Activated naive CD4-positive, alpha-beta T cell treated with anti-CD3 and anti-CD28 coated beads for 36 hours (primary cell): ENCODE data around the gene STX18. TPM values are rescaled to one million over a fixed set of nuclear protein-coding genes. Genes with fewer than 3 reads are reported as not detected.
"Not testable (repeated sequence)": the region's sequence is repeated elsewhere in the genome, so short reads cannot be mapped to it uniquely, and the experiment has no call there.

ENCODE experiments used
- CTCF ChIA-PET: fragments of 350-600 bp; sonication (Branson Sonifier 250); formaldehyde crosslinking; loops from one replicate; lab custom pipeline; 2021; ENCODE audit warnings: antibody characterized with exemption; lab: Charles Lee
- DNase-seq: peaks from one replicate; pipeline ENCODE4 v3.0.0-alpha.2; 2020
- H3K27ac Mint-ChIP-seq: one replicate; pipeline ENCODE4 v1.8.0; 2021; ENCODE audit warnings: mild to moderate bottlenecking, mixed read lengths
- H3K27me3 Mint-ChIP-seq: one replicate; pipeline ENCODE4 v1.8.0; 2021; ENCODE audit warnings: low read depth, mixed read lengths
- H3K36me3 Mint-ChIP-seq: one replicate; pipeline ENCODE4 v1.8.0; 2021; ENCODE audit warnings: low read depth, mixed read lengths
- H3K4me1 Mint-ChIP-seq: one replicate; pipeline ENCODE4 v1.8.0; 2021; ENCODE audit warnings: low read depth, mixed read lengths
- H3K4me3 Mint-ChIP-seq: one replicate; pipeline ENCODE4 v1.8.0; 2021; ENCODE audit warnings: mild to moderate bottlenecking, moderate library complexity, mixed read lengths
- H3K9me3 Mint-ChIP-seq: one replicate; pipeline ENCODE4 v1.8.0; 2021; ENCODE audit warnings: mixed read lengths
- intact Hi-C: fragments of 100-400 bp; cut with micrococcal nuclease; formaldehyde crosslinking; loops from one replicate; pipeline ENCODE4 v1.15.1; 2023
- total RNA-seq, 2 experiments: library from RNA; stranded (reverse); gene quantifications; one replicate each; pipeline ENCODE4 v1.2.3, GENCODE V29; 2021

Gene STX18
- total RNA-seq, 2 experiments from 2014 or later, result 18.3 to 19.0 TPM

DNA sequence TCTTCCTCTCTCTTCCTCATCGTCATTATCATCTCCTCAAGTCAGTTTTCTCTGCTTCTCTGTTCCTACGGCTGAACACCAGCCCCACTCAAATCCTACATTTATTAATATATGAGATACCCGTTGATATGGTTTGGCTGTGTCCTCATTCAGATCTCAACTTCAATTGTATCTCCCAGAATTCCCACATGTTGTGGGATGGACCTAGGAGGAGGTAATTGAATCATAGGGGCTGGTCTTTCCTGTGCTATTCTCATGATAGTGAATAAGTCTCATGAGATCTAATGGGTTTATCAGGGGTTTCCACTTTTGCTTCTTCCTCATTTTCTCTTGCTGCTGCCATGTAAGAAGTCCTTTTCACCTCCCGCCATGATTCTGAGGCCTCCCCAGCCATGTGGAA, 8.3 kb upstream of the STX18 start:
- H3K36me3 Mint-ChIP-seq, result peaks cover 76% of the 10 kb centered on the region
- H3K27ac Mint-ChIP-seq, H3K4me3 Mint-ChIP-seq, H3K4me1 Mint-ChIP-seq, DNase-seq, H3K27me3 Mint-ChIP-seq, intact Hi-C loops, CTCF ChIA-PET, H3K9me3 Mint-ChIP-seq: not testable (repeated sequence)

DNA sequence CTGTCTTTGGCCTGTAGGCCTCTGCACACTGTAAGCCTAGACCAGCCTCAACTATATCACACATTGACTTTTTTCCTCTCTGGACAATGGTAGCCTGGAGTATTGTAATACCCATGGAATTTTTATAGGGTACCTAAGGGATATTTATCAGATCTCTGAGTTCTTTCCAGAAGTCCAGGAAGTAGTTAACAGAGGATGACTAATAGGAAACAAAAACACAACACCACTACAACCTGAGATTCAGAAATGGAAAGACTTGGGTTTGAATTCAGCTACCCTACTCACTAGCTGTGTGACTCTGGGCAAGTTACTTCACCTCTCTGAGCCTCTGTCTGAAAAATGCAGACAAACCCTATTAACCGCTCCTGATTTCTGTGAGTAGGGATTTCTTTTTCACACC, 7.7 kb upstream of the STX18 start:
- Mint-ChIP-seq H3K36me3 (peaks cover 77% of the 10 kb centered on the region), H3K4me1 (no peaks in the 10 kb centered on the region), H3K9me3 (no peaks in the 10 kb centered on the region), H3K4me3 (no peak overlapping the region), H3K27ac (no peak overlapping the region), H3K27me3 (no peaks in the 10 kb centered on the region)
- intact Hi-C loops, result no loop called here
- CTCF ChIA-PET, result no interaction called here
- no peak for DNase-seq

DNA sequence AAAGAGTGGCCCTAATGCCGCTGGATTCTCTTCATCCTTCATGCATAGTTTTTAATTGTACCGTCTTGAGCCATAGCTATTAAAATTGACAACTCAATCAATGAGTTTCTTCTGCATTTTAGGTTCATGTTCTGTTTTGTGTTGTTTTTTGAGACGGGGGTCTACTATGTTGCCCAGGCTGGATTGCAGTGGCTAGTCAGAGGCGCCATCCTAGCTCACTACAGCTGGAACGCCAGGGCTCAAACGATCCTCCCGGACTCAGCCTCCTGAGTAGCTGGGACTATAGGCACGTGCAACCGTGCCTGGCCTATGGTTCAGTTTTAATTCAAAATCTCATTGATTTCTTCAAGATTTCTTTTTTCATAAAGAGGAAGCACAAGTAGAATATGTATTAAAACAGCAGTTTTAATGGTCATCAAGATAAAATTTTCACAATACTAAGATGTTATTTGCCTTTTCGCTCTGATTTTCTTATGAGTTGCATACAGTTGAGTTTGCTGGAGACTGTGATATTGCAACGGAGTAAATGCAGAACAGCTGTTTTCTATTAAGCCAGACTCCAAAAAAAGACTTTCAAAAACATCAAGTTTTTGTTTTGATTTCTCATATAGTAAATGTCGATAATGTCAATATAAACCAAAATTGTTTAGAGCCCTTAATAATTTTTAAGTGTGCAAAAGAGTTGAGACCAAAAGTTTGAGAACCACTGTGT, 1.1 kb upstream of the STX18 start:
- Mint-ChIP-seq H3K27me3 (no peaks in the 10 kb centered on the region), H3K36me3 (peaks cover 22% of the 10 kb centered on the region), H3K27ac (peak overlapping the region; percentile 87), H3K9me3 (no peaks in the 10 kb centered on the region), H3K4me1 (peaks cover 40% of the 10 kb centered on the region), H3K4me3 (peak overlapping the region; percentile 92)
- peak; percentile 6 for DNase-seq
- intact Hi-C loops, result loop anchor here (1.0 to 5.0 kb wide), 3 partner anchors 41 to 295 kb away; partner anchors contain the start of gene TMEM128
- CTCF ChIA-PET, result interaction anchor here (0.5 to 1.2 kb wide), 2 partner anchors 59 to 89 kb away, joined by 3 read pairs; no protein-coding TSS in a partner anchor

DNA sequence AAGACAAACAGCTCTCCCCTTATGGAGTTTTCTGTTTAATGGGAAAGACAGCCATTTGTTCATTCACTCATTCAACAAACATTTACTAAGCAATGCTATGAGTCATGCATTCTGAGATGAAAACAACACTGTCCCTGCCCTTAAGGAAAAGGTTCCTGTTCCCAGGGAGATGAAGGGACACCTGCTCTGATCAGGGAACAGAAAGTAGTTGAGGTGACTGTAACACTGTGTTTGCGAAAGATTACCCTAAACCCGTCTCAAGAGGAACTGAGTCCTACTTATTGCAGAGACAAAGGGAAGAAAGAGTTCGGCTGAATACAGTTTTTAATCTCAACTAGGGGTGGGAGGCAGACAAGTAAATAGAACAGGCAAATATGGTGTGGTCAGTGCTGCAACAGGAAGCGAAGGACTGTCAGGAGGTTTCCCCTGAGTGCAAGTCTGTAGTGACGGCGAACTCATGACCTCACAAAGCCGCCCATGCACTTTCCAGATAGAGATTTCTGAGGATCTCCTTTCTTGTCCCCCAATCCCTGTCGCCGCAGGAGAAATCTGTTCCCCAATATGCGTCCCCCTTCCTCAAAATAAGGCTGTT, 712 bp downstream of the STX18 start:
- Mint-ChIP-seq H3K4me1 (peaks cover 44% of the 10 kb centered on the region), H3K36me3 (peaks cover 18% of the 10 kb centered on the region), H3K27me3 (no peaks in the 10 kb centered on the region), H3K27ac (peak overlapping the region; percentile 87), H3K4me3 (peak overlapping the region; percentile 92), H3K9me3 (no peaks in the 10 kb centered on the region)
- peak; percentile 49 for DNase-seq
- CTCF ChIA-PET, result no interaction called here
- intact Hi-C loops, result loop anchor here (1.0 to 5.0 kb wide), 2 partner anchors 17 to 39 kb away; no protein-coding TSS in a partner anchor

DNA sequence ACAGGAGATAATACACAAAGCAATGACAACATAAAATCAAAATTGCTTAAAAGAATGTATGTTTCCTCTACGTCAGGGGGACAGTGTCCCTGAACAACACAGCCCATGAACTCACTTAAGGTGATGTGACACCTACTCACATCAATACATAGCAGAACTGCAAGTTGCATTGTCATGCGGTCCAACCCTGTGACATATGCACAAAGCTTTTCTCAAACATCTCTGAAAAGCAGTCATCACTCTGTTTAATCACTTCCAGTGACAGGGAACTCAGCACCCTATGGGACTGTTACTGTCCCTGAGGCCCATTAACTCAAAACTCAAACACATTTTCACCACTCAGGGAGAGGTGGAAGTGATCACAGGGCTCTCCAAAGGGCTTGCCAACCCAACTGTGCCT, 2.4 kb downstream of the STX18 start:
- CTCF ChIA-PET, result no interaction called here
- H3K4me3 Mint-ChIP-seq, result no peak overlapping the region

DNA sequence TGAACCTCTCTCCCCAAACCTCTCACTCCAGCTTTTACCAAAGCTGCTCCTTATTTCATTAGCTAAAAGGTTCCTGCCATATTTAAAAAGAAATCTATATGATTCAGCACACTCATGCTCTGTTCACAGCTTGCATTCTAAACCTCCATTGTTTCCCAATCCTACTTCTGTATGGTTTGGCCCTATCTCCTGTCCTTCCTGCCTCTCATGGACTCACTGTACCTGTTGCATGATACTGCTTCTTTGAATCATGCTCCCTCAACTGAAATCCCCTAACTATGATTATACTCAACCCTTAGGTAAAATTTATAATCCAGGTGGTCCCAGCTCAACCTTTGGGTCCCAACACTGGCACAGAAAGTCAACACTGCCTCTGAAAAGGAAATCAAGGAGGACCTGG, 6.3 kb downstream of the STX18 start:
- H3K27ac Mint-ChIP-seq, result no peak overlapping the region
- H3K4me1 Mint-ChIP-seq, result peaks cover 27% of the 10 kb centered on the region
- no peak for DNase-seq
- H3K27me3 Mint-ChIP-seq, result no peaks in the 10 kb centered on the region
- CTCF ChIA-PET, result interaction anchor here (1.6 to 2.0 kb wide), 2 partner anchors 11 to 16 kb away, joined by 7 to 10 read pairs; no protein-coding TSS in a partner anchor
- intact Hi-C loops, result no loop called here
- H3K36me3 Mint-ChIP-seq, result peaks cover 3% of the 10 kb centered on the region
- H3K9me3 Mint-ChIP-seq, result no peaks in the 10 kb centered on the region
- H3K4me3 Mint-ChIP-seq, result no peak overlapping the region

More for the DNA sequence above, 2.4 kb downstream of the STX18 start:
- no peak overlapping the region for H3K27ac Mint-ChIP-seq
- peaks cover 44% of the 10 kb centered on the region for H3K4me1 Mint-ChIP-seq
- intact Hi-C loops, result no loop called here
- H3K9me3 Mint-ChIP-seq, result no peaks in the 10 kb centered on the region
- H3K36me3 Mint-ChIP-seq, result peaks cover 3% of the 10 kb centered on the region
- DNase-seq, result no peak
- no peaks in the 10 kb centered on the region for H3K27me3 Mint-ChIP-seq

DNA sequence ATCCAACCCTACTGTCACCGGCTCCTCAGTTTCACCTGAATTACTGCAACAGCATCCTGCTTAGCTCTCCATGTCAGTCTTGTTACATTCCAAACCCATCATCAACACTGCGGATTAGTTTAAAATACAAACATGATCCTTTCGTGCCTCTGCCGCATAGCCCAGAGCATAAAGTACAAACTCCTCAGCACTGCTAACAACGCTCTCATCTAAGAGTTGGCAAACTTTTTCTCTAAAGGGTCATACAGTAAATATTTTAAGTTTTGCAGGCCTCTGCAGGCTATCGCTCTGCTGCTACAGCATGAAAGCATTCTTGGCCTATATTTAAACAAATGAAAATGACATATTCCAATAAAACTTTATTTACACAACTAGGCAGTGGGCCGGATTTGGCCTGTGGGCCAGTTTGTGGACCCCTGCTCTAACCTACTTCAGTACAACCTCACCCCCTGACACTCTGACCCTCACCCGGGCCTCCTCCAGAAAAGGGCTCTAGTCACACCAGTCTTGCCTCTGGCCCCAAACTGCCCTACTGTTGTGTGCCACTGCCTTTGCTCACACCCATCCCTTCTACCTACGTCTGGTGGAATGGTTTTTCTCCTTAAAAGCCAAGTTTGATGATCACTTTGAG, 7.2 kb downstream of the STX18 start:
- H3K4me1 Mint-ChIP-seq, result peaks cover 18% of the 10 kb centered on the region
- intact Hi-C loops, result no loop called here
- H3K27me3 Mint-ChIP-seq, result no peaks in the 10 kb centered on the region
- CTCF ChIA-PET, result no interaction called here
- no peak overlapping the region for H3K4me3 Mint-ChIP-seq
- peaks cover 3% of the 10 kb centered on the region for H3K36me3 Mint-ChIP-seq
- no peaks in the 10 kb centered on the region for H3K9me3 Mint-ChIP-seq
- DNase-seq, result no peak
- no peak overlapping the region for H3K27ac Mint-ChIP-seq

DNA sequence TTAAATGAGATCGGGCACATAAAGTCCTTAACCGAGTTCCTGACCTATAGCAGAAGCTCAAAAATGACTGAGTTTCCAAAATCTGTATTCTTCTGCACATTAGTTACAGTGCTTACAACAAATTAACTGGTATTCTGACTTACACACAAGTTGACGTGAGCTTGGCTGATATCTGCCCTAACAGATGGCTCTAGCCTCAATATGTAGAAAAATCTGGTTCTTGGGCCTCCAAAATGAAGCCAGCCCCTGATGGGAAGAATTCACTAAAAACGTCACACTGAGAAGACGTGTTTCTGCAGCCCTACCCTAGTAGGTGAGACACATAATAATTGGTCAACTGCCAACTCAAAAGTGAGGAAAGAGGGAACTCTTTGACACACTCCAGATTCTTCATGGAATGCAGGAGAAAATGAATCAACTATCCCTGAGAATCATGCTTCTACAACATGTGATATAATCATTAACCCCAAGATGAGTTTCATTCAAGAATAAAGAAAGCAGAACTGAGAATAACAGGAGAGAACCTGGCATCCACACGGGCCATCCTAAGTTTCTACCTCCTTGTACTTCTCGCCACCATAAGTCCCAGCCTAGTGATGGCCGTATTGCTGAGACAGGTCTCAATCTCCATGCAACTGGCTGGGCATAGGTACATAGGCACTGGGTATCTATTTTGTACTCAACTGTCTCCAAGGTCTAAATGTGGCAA, 8.2 kb downstream of the STX18 start:
- H3K36me3 Mint-ChIP-seq, result peaks cover 5% of the 10 kb centered on the region
- H3K9me3 Mint-ChIP-seq, result no peaks in the 10 kb centered on the region
- H3K27ac Mint-ChIP-seq, result no peak overlapping the region
- intact Hi-C loops, result no loop called here
- no peak for DNase-seq
- CTCF ChIA-PET, result interaction anchor here (1.1 kb wide), 1 partner anchor 14 kb away, joined by 3 read pairs; no protein-coding TSS in a partner anchor
- no peaks in the 10 kb centered on the region for H3K27me3 Mint-ChIP-seq
- H3K4me3 Mint-ChIP-seq, result no peak overlapping the region
- peaks cover 12% of the 10 kb centered on the region for H3K4me1 Mint-ChIP-seq

DNA sequence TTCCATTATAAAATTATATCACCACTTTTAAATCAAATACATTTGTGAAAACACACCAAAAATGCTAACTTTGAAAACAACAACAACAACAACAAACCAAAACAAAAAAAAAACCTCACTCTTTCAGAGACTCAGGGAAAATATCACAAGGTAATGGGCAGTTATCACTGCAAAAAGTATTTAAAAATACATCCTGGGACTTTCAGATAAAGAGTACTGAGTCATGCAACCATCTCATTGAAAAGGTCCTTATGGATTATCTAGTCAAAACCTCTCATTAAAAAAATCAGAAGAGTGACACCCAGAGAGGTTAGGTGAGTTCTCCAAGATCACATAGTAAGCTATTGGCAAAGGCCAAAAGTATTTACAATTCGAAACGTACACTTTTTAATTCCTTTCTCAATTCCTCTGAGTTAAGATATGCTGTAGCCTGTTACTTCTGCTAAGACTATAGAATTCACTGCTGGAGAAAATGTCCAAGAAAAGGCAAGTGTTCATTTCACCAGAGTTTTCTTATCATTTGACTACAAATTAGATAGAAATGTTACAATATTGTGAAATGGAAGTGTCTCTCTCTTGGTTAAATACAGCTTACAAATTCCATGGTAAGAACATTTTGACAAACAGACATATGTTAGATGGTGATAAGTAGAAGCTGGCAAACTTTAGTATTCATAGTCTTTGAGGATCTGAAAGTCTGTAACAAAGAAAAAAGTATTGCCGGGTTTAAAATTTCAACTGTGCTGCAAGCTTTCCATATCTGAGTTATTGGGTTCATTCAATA, 9.3 kb downstream of the STX18 start:
- Mint-ChIP-seq H3K4me1 (peaks cover 6% of the 10 kb centered on the region), H3K27ac (no peak overlapping the region), H3K4me3 (no peak overlapping the region), H3K36me3 (peaks cover 5% of the 10 kb centered on the region), H3K9me3 (no peaks in the 10 kb centered on the region), H3K27me3 (no peaks in the 10 kb centered on the region)
- no peak for DNase-seq
- intact Hi-C loops, result no loop called here
- CTCF ChIA-PET, result interaction anchor here (1.1 to 1.2 kb wide), 2 partner anchors 13 to 32 kb away, joined by 3 read pairs; no protein-coding TSS in a partner anchor

DNA sequence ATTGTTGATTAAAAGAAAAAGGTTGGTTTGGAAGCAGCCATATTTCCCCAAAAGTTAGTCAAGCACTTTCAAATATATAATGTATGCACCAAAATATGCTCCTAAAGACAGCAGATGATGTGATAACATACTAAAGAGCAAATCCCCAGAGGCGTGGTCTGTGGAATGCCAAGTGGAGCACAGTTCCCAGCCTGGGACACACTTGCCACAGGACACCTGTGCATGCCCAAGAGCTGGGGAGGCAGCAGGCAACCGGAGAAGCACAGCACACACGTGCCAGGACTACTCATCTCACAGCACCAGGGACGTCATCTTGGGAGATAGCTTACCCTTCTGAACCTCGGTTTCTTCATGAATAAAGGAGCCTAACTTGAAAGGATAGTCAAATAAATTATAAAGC, 12.5 kb downstream of the STX18 start:
- peaks cover 10% of the 10 kb centered on the region for H3K36me3 Mint-ChIP-seq
- H3K4me1 Mint-ChIP-seq, result peaks cover 16% of the 10 kb centered on the region
- no peak overlapping the region for H3K4me3 Mint-ChIP-seq
- CTCF ChIA-PET, result interaction anchor here (1.4 kb wide), 1 partner anchor 10 kb away, joined by 3 read pairs; no protein-coding TSS in a partner anchor
- no peak overlapping the region for H3K27ac Mint-ChIP-seq
- DNase-seq, result no peak
- intact Hi-C loops, result no loop called here
- no peaks in the 10 kb centered on the region for H3K27me3 Mint-ChIP-seq
- H3K9me3 Mint-ChIP-seq, result no peaks in the 10 kb centered on the region

DNA sequence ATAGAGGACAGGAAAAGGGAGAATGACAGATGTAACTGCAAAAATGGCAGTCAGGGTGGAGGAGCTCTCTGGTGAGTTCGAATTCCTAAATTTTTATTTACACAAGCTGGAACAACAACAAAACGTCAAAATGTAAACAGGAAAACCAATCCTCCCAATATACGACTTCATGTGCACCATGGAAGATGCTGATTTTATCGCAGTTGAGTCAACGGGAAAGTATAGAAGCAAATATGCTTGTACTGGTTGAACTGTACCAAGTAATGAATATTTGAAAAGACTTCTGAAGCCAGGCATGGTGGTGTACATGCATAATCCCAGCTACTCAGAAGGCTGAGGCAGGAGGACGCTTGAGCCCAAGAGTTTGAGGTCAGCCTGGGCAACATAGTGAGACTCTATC, 15.4 kb downstream of the STX18 start:
- Mint-ChIP-seq H3K9me3 (no peaks in the 10 kb centered on the region), H3K27me3 (no peaks in the 10 kb centered on the region), H3K4me1 (peaks cover 30% of the 10 kb centered on the region), H3K36me3 (peaks cover 12% of the 10 kb centered on the region), H3K4me3 (no peak overlapping the region), H3K27ac (no peak overlapping the region)
- intact Hi-C loops, result no loop called here
- DNase-seq, result no peak
- CTCF ChIA-PET, result no interaction called here
